GM12891 (cell line): ENCODE data around the gene MFAP2.
"Not testable (repeated sequence)": the region's sequence is repeated elsewhere in the genome, so short reads cannot be mapped to it uniquely, and the experiment has no call there.

Experiments used
- DNase-seq: peaks from one replicate; pipeline ENCODE4 v3.0.0; 2011; ENCODE audit warnings: low spot score; ENCODE audit not compliant: insufficient read length
- FAIRE-seq: peaks from 2 replicates; lab custom pipeline; 2011; peaks lifted over from hg19 to GRCh38; lab: Jason Lieb, UNC
- PAX5 ChIP-seq: IDR thresholded peaks from 2 replicates; pipeline ENCODE4 v1.6.1; 2011; ENCODE audit warnings: low read length, moderate library complexity, mild to moderate bottlenecking; ENCODE audit not compliant: insufficient read depth, severe bottlenecking
- POLR2A ChIP-seq: IDR thresholded peaks from 2 replicates; pipeline ENCODE4 v1.6.1; 2011; ENCODE audit warnings: low read depth, low read length, control low read depth
- POLR2AphosphoS5 ChIP-seq: IDR thresholded peaks from 2 replicates; pipeline ENCODE4 v1.6.1; 2011; ENCODE audit warnings: low read depth, low read length, control low read depth
- POU2F2 ChIP-seq: IDR thresholded peaks from 2 replicates; pipeline ENCODE4 v1.6.1; 2011; ENCODE audit warnings: low read depth, mild to moderate bottlenecking, control low read depth, low read length, moderate library complexity
- SPI1 ChIP-seq: IDR thresholded peaks from 2 replicates; pipeline ENCODE4 v1.6.1; 2011; ENCODE audit warnings: low read depth, low read length, control low read depth
- TAF1 ChIP-seq: IDR thresholded peaks from 2 replicates; pipeline ENCODE4 v1.6.1; 2011; ENCODE audit warnings: low read depth, low read length, control low read depth

Gene MFAP2

DNA sequence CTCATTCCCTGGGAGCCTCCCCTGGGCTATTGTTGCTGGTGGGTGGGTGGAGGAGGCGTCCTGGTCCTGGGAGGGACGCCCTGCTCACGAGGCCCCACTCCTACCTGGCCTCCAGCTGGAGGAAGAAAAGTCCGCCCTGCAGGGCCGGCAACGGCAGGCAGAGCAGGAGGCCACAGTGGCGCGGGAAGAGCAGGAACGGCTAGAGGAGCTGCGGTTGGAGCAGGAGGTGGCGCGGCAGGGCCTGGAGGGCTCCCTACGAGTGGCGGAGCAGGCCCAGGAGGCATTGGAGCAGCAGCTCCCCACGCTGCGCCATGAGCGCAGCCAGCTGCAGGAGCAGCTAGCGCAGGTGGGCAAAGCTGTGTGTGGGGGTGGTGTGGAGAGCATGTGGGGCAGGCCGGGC, 33.8 kb downstream of the MFAP2 start:
- TF ChIP-seq POLR2AphosphoS5 (no peak), PAX5 (no peak), SPI1 (no peak), POU2F2 (no peak), POLR2A (no peak)
- DNase-seq (no peak), FAIRE-seq (no peak)

DNA sequence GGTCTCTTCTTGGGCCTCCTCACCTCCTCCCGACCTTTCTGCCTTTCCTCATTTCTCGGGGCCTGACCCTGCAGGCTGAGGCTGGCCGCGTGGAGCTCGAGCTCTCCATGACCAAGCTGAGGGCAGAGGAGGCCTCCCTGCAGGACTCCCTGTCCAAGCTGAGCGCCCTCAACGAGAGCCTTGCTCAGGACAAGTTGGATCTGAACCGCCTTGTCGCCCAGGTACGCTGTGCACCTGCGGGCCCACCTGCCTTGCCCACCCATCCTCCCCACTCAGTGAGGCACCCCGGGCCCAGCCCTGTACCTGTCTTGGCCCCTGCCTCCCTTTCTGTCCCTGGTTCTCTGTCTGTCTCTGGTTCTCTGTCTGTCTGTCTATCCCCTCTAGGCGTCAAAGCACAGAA, 34.2 kb downstream of the MFAP2 start:
- not testable (repeated sequence) for DNase-seq

GRCh38 chr1:16945512-16945911, 34.9 kb downstream of the MFAP2 start:
- peak; percentile 9 for FAIRE-seq
- DNase-seq, result not testable (repeated sequence)

More for the DNA sequence above, 34.2 kb downstream of the MFAP2 start:
- FAIRE-seq, result not testable (repeated sequence)

DNA sequence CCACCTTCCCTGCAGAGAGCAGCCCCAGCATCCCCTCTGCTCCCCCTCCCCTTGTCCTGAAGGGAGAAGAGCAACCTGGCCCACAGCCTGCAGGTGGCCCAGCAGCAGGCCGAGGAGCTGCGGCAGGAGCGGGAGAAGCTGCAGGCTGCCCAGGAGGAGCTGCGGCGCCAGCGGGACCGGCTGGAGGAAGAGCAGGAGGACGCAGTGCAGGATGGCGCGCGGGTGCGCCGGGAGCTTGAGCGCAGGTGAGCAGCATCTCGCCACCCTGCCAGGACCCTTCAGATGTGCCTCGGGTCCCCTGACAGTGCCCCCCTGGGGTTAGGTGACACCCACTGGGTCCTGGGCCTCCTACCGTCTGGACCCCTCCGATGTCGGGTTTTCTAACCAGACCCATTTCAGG, 36.4 kb downstream of the MFAP2 start:
- no peak for FAIRE-seq
- no peak for TF ChIP-seq POU2F2
- no peak for TF ChIP-seq POLR2AphosphoS5
- no peak for TF ChIP-seq TAF1
- no peak for TF ChIP-seq POLR2A
- DNase-seq, result no peak

DNA sequence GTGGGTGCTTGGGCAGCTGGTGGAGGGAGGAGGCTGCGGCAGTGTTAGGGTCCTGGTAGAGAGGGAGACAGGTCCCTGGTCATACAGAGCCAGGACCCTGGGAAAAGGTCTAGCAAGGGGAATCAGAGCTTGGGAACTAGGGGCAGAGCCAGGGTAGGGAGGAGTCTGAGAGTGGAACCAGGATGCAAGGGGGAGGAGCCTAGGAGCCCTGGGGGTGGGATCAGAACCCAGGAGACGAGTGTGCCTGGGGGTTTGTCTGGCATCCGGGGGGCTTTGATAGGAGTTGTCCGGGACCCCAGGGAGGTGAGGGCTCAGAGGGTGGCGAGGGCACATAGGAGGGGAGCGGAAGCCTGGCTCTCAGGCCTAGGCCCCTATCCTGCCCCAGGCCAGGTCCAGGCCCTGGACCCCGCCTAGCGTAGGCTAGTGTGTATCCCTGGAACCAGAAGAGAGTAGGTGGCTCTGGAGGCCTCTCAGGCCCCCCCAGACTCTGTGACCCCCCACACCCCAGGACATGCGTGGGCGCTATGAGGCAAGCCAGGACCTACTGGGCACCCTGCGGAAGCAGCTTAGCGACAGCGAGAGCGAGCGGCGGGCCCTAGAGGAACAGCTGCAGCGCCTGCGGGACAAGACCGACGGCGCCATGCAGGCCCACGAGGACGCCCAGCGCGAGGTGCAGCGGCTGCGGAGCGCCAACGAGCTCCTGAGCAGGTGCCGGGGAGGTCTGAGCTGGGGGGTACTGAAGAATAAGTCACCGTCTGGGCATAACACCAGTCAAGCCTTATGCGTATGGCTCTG, 40.8 kb downstream of the MFAP2 start:
- not testable (repeated sequence) for FAIRE-seq, DNase-seq

DNA sequence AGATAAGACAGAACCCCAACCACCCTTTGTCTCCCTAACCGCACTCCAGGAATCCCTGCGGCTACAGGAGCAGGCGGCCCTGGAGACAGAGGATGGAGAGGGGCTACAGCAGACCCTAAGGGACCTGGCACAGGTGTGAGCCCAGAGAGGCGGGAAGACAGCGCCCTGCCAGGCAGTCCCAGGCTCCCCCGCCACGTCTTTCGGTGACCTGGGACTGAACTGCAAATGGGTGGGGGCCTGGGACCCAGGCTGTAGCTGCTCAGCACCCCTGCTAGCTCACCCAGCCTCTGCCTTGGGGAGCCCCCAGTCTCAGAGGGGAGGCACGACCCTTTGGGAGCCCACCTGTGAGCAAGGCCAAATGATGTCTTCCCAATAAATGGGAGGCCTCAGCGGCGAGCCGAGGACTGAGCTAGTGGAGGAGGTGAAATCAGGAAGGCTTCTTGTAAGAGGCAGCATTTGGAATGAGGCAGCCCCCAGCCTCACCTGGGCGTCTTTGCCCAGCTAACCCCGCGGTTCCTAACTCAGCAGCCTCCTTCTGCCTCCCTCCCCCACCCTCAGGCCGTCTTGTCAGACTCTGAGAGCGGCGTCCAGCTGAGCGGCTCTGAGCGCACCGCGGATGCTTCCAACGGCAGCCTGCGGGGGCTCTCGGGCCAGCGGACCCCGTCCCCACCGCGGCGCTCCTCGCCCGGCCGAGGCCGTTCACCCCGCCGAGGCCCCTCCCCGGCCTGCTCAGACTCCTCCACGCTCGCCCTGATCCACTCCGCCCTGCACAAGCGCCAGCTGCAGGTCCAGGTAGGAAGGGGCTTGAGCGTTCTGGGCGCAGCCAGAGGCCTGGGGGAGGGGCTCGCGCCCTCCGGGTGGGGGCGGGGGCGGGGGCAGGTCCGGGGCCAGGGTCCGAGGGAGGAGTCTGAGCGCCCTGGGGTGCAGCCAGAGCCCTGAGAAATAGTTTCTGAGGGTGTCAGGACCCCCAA, 41.8 kb downstream of the MFAP2 start:
- no peak for FAIRE-seq
- no peak for TF ChIP-seq POLR2AphosphoS5
- no peak for TF ChIP-seq TAF1
- TF ChIP-seq POLR2A, result no peak
- no peak for TF ChIP-seq POU2F2
- TF ChIP-seq SPI1, result no peak
- no peak for TF ChIP-seq PAX5
- DNase-seq, result no peak

- not testable (repeated sequence) for FAIRE-seq
Measured at GRCh38 chr1:16936580-16936979, 43.8 kb downstream of the MFAP2 start.

DNA sequence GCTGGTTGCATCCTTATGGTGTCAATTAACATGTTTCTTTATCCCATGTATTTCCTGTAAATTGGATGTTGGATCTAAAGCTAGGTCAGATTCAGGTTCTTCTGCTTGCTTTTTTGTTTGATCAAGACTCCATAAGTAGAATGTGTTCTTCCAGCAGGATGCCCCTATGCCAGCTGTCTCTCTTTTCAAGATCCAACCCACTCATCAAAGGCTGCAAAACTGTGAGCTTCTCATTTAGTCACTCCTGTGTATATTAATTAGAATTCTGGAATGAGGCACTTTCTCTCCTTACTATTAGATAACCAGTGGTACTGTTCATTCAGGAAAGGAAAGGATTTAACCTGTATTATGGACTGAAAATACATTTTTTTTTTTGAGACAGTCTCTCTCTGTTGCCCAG, 46.5 kb downstream of the MFAP2 start:
- DNase-seq, FAIRE-seq: not testable (repeated sequence)

More at GRCh38 chr1:16936580-16936979, 43.8 kb downstream of the MFAP2 start:
- not testable (repeated sequence) for DNase-seq

- not testable (repeated sequence) for FAIRE-seq, DNase-seq
Measured at GRCh38 chr1:16931206-16931934, 49.0 kb downstream of the MFAP2 start.

GRCh38 chr1:16929146-16930041, 51.0 kb downstream of the MFAP2 start:
- not testable (repeated sequence) for DNase-seq, FAIRE-seq
